Nephron progenitor cell (in vitro differentiated cells): ENCODE results near the gene ABI1.

Experiments used
- DNase-seq: peaks from one replicate; pipeline ENCODE4 v3.0.0; 2021
- H3K27ac Mint-ChIP-seq: 2 replicates; pipeline ENCODE4 v1.8.0; 2021; ENCODE audit warnings: mild to moderate bottlenecking, moderate library complexity, mixed read lengths
- H3K27me3 Mint-ChIP-seq: 2 replicates; pipeline ENCODE4 v1.8.0; 2021; ENCODE audit warnings: mild to moderate bottlenecking, low read depth, mixed read lengths; ENCODE audit not compliant: poor library complexity
- H3K36me3 Mint-ChIP-seq: 2 replicates; pipeline ENCODE4 v1.8.0; 2021; ENCODE audit warnings: low read depth, mixed read lengths
- H3K4me1 Mint-ChIP-seq: 2 replicates; pipeline ENCODE4 v1.8.0; 2021; ENCODE audit warnings: mixed read lengths
- H3K4me3 Mint-ChIP-seq: 2 replicates; pipeline ENCODE4 v1.8.0; 2021; ENCODE audit warnings: mild to moderate bottlenecking, moderate library complexity, mixed read lengths
- H3K9me3 Mint-ChIP-seq: 2 replicates; pipeline ENCODE4 v1.8.0; 2021; ENCODE audit warnings: mild to moderate bottlenecking, moderate library complexity, mixed read lengths
- TF ChIP-seq, protein P1 (sequence below): fragments of 200-600 bp; sonication (generic); IDR thresholded peaks from 2 replicates; pipeline ENCODE4 v1.5.0; 2021; ENCODE audit warnings: antibody characterized with exemption

ABI1 gene

DNA sequence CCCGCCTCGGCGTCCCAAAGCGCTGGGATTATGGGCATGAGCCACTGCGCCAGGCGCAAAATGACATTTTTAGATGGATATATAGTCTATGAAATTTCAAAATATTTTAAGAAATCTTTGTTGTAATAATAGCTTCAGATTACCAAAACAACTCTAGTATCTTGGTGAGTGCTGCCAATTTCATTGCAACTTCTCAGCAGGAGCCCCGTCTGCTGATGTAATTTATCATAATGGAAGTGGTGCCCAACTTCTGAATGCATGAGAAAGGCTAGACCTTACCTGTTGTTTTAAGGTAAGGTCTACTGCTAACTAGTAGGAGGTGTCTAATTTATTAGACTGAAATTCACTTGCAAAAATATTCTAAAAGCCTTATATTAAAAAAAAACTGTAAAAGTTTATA, 143.3 kb downstream of the ABI1 start:
- H3K4me3 Mint-ChIP-seq, result no peak overlapping the region
- DNase-seq, result no peak
- peaks cover 46% of the 10 kb centered on the region for H3K36me3 Mint-ChIP-seq
- H3K27ac Mint-ChIP-seq, result no peak overlapping the region
- peaks cover 9% of the 10 kb centered on the region for H3K4me1 Mint-ChIP-seq
- H3K27me3 Mint-ChIP-seq, result peaks cover 2% of the 10 kb centered on the region
- no peaks in the 10 kb centered on the region for H3K9me3 Mint-ChIP-seq
- TF ChIP-seq, protein P1, sequence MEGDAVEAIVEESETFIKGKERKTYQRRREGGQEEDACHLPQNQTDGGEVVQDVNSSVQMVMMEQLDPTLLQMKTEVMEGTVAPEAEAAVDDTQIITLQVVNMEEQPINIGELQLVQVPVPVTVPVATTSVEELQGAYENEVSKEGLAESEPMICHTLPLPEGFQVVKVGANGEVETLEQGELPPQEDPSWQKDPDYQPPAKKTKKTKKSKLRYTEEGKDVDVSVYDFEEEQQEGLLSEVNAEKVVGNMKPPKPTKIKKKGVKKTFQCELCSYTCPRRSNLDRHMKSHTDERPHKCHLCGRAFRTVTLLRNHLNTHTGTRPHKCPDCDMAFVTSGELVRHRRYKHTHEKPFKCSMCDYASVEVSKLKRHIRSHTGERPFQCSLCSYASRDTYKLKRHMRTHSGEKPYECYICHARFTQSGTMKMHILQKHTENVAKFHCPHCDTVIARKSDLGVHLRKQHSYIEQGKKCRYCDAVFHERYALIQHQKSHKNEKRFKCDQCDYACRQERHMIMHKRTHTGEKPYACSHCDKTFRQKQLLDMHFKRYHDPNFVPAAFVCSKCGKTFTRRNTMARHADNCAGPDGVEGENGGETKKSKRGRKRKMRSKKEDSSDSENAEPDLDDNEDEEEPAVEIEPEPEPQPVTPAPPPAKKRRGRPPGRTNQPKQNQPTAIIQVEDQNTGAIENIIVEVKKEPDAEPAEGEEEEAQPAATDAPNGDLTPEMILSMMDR, result no peak

DNA sequence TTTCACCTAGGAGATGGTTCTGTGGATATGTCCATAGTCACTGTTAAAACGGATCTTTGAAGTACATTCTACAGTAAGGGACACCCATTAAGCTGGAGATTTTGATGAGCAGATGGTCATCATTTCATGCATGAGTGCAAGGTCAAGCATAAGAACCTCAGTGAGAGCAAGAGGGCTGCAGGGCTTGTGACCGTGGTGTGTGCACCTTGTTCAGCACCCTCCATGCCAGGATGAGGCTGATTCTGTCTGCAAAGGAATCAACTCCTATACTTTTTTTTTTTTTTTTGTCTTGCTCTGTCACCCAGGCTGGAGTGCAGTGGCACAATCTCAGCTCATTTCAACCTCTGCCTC, 145.6 kb downstream of the ABI1 start:
- TF ChIP-seq, protein P1, result no peak
- Mint-ChIP-seq H3K36me3 (peaks cover 39% of the 10 kb centered on the region), H3K9me3 (no peaks in the 10 kb centered on the region), H3K4me1 (peaks cover 9% of the 10 kb centered on the region), H3K4me3 (no peak overlapping the region), H3K27ac (no peak overlapping the region), H3K27me3 (peaks cover 2% of the 10 kb centered on the region)
- DNase-seq, result no peak

DNA sequence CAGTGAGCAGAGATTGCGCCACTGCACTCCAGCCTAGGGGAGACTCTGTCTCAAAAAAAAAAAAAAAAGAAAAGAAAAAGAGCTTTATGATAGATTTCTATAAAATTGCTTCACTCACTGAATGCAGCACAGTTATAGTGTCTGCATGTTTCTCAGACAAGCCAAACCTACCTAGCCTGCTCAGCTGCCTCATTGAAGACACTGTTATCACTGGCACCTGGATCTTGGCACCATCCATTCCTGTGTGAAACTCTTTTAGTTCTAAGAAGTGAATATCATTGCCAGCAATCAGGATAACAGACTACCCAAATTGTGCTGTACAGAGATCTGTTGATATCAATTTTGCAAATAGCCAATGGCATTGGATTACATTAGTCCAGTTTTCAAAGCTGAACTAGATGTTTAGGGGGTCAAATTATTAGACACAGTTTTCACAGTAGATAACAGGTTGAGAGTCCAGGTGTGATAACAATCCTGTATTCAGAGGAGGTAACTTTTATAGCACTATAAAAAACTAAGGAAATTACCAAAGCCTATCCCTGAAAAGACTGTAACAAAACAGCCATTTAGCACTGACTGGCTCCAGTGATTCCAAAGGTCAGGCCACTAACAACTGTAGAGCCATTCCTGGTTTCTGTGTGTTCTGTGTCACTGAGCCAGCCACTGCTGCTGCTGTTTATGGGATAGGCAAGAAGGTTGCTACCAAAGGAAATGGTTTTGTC, 146.2 kb downstream of the ABI1 start:
- Mint-ChIP-seq H3K9me3 (no peaks in the 10 kb centered on the region), H3K4me1 (peaks cover 9% of the 10 kb centered on the region), H3K27me3 (peaks cover 2% of the 10 kb centered on the region), H3K4me3 (no peak overlapping the region), H3K36me3 (peaks cover 35% of the 10 kb centered on the region), H3K27ac (no peak overlapping the region)
- TF ChIP-seq, protein P1, result no peak
- DNase-seq, result no peak

DNA sequence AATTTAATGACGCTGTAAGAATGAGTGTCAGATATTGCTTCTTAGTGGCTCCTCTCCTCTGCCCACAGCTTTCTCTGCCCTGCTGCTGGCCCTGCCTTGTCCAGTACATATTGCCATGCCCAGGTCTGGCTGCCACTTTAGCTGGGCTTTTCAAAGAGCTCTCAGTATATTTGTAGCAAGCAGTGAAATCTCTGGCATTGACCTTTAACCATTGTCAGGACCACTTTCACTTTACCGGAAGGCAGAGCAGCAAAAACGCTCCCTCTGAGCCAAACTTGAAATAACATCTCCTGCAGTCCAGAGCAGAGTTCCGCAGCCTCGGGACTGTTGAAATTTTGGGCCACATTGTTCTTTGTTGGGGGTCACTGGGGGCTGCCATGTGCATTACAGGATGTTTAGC, 149.4 kb downstream of the ABI1 start:
- no peaks in the 10 kb centered on the region for H3K9me3 Mint-ChIP-seq
- TF ChIP-seq, protein P1, result no peak
- H3K4me1 Mint-ChIP-seq, result peaks cover 9% of the 10 kb centered on the region
- H3K4me3 Mint-ChIP-seq, result no peak overlapping the region
- H3K27ac Mint-ChIP-seq, result no peak overlapping the region
- H3K27me3 Mint-ChIP-seq, result peaks cover 2% of the 10 kb centered on the region
- no peak for DNase-seq
- peaks cover 47% of the 10 kb centered on the region for H3K36me3 Mint-ChIP-seq

DNA sequence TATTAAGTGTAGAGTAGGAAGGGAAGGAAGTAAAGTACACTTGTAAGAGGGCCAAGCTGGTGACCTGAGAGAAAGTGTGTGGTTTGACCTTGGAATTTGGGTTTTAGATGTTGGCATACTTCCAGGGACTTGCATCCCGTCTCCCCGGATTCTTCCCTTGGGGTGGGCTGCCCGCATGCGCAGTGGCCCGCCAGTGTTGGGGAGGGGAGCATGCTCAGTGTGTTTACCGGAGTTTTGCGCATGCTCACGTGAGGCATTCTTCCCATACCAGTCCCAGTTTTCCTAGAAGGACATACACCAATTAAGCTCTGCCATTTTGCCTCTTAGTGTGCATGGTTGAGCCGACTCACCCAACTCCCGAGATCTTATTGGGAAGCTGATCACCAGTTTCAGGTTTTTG, 153.8 kb downstream of the ABI1 start:
- DNase-seq, result no peak
- Mint-ChIP-seq H3K4me3 (no peak overlapping the region), H3K36me3 (peaks cover 61% of the 10 kb centered on the region), H3K4me1 (no peaks in the 10 kb centered on the region), H3K27me3 (peaks cover 3% of the 10 kb centered on the region), H3K27ac (peak overlapping the region; percentile 26), H3K9me3 (no peaks in the 10 kb centered on the region)
- TF ChIP-seq, protein P1, result no peak

DNA sequence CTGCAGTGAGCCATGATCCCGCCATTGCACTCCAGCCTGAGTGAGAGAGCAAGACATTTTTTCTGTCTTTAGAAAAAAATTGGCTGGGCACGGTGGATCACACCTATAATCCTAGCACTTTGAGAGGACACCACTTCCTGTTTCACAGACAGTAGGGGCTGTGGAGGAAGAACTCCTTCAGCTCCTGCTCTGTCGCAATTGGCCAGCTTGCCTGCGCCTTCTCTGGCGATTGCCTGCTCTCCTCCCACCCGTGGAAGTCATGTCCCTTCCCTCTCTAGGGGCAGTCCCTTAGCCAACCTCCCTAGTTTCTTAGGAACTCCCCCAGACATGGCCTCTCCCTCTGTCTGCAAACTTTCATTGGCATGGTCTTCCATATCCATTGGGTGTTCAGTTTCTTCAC, 154.6 kb downstream of the ABI1 start:
- Mint-ChIP-seq H3K4me1 (no peaks in the 10 kb centered on the region), H3K36me3 (peaks cover 66% of the 10 kb centered on the region), H3K4me3 (no peak overlapping the region), H3K27me3 (peaks cover 3% of the 10 kb centered on the region), H3K27ac (peak overlapping the region; percentile 60), H3K9me3 (no peaks in the 10 kb centered on the region)
- no peak for DNase-seq
- TF ChIP-seq, protein P1, result no peak
